ENCODE measurements around the gene HCRTR1. TPM values are rescaled to one million over a fixed set of nuclear protein-coding genes. Genes with fewer than 3 reads are reported as not detected.

HCRTR1 gene
- total and polyA plus RNA-seq, 3 donors from 2014 or later, result 0.19 to 0.31 TPM; not detected in 1

DNA sequence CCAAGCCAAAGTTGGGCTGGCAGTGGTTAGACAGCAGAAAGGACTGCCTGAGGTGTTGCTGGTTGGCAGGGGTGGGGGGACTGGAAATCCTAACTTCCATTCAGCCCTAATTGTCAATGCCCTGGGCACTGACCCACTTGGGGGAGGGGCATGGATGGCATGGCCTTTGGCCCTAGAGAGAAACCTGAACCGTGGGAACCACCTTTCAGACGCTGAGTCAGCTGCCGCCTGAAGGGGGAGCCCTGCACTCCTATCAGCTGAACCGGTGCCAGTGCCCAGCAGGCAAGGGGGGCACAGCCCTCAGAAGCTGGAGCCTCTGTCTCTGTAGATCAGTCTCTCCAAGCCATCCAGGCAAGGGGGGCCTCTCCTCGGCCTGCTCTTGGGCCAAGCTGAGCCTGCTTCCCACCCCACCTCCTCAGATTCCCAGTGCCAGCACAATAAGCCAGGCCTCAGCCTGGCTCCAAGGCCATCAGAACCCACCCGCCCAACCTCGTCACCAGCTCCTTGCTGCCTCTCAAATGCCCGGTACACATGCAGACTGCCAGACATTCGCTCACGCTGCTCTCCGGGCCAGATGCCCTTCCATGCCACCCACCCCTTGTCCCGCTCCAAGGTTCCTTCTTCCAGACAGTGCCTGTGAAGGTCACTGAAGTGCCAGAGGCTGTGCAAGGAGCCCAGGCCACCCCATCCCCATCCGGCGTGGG lies 29.6 kb upstream of the HCRTR1 start:
- H3K27me3 ChIP-seq, result no peaks in the 10 kb centered on the region
- intact Hi-C loops (cut with DNase I; ENCODE audit: low total_unique reads), result no loop called here
- no peaks in the 10 kb centered on the region for H3K36me3 ChIP-seq (ENCODE audit: low read depth, missing control alignments)
- H3K4me1 ChIP-seq, result peaks cover 44% of the 10 kb centered on the region
- 9 to 45% methylated on average over 6 to 14 of the region's 14 CpGs for WGBS, 2 donors
- TF ChIP-seq CTCF (IDR thresholded peaks at IDR 0.05), result peak in 2 of 3 experiments; percentile 16 to 50
- TF ChIP-seq POLR2A (IDR thresholded peaks at IDR 0.05), result no peak
- H3K27ac ChIP-seq, result peak overlapping the region; percentile 63 to 85
- H3K9me3 ChIP-seq, result no peaks in the 10 kb centered on the region
- no peak overlapping the region for H3K4me3 ChIP-seq
- peak; percentile 75 for DNase-seq

DNA sequence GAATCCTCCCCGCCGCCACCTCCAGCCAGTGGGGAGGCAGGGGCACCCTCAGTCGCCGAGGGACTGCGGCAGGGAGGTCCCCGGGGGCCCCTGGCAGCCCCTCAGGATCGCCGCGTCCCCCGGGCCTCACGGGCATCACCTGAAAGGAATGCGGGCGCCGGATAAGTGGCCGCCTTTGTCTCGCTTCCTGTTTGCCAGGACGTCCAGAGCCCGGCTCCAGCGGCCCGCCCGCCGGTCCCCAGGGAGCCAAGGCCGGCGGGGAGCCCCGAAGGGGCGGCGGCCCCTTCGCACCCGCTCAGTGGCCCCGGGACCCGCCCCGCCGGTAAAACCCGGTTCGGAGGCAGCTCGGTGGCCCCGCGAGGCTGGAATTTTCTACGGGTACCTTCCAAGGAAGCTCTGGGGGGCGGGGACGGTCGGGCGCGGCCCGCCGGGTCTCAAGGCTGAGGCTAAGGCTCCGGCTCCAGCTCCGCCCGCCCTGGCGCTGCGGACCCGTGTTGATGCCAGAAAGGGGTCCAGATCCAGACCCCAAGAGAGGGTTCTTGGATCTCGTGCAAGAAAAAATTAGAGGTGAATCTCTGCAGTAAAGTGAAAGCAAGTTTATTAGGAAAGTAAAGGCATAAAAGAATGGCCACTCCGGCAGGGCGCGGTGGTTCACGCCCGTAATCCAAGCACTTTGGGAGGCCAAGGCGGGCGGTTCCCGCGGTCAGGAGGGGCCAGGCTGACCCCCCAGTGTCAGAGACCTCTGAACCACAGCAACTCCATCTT lies 28.6 kb upstream of the HCRTR1 start:
- peak overlapping the region; percentile 47 to 67 for H3K4me3 ChIP-seq
- no peaks in the 10 kb centered on the region for H3K27me3 ChIP-seq
- 6 to 12% methylated on average over 32 to 62 of the region's 62 CpGs for WGBS, 2 donors
- no peaks in the 10 kb centered on the region for H3K9me3 ChIP-seq
- peaks cover 41% of the 10 kb centered on the region for H3K4me1 ChIP-seq
- H3K27ac ChIP-seq, result peak overlapping the region; percentile 63 to 85
- no peaks in the 10 kb centered on the region for H3K36me3 ChIP-seq (ENCODE audit: low read depth, missing control alignments)
- TF ChIP-seq CTCF (IDR thresholded peaks at IDR 0.05) (no peak), POLR2A (IDR thresholded peaks at IDR 0.05) (no peak)
- peak; percentile 42 for DNase-seq
- intact Hi-C loops (cut with DNase I; ENCODE audit: low total_unique reads), result no loop called here

DNA sequence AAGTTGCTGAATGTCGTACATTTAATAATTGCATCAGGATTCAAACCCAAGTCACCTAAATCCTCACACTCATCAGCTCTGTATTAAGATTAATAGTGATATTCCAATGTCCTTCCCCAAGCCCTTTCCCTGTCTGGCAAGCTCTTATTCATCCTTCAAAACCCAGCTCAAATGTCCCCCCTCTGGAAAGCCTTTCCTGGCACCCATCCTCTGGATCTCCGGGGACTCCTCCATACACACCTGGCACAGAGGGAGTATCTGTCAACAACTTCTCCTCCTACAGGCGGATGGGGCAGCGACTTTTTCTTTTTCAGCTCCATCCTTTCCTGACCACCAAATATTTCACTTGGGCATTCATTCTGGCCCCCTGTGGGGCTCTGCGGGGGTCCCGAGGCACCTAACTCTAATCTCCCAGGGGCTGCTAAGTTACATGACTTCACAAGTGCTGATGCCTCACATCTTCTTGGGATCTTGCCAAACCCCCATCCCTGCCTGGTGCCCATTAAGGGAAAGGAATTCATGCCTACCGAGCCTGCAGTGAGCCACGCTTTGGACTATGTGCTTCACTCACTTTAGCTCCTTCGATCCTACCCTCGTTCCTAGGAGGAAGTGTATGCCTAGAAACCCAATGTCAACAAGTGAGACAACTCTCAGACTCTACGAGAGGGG lies 25.9 kb upstream of the HCRTR1 start:
- intact Hi-C loops (cut with DNase I; ENCODE audit: low total_unique reads), result no loop called here
- WGBS, 2 donors, result 80 to 84% methylated on average over 11 of the region's 11 CpGs

DNA sequence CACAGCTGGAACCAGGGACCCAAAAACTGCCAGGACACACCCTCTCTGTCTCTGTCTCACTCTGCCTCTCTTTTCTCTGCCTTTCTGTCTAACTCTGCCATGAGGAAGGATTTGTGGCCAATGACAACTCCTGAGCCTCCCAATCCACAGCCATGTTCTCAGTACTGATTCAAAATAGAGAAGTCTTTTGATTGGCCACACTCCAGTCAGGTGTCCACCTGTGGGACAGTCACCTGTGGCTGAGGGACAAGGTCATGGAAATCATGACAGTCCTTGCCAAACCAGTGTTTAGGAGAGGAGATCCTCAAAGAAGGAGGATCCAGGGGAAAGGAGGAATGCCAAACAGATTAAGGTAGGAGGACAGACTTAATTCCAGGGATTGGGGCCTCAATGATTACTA lies 25.4 kb upstream of the HCRTR1 start:
- TF ChIP-seq POLR2A (IDR thresholded peaks at IDR 0.05), result no peak
- TF ChIP-seq CTCF (IDR thresholded peaks at IDR 0.05), result no peak
- Histone ChIP-seq H3K4me1 (peaks cover 16% of the 10 kb centered on the region), H3K36me3 (ENCODE audit: low read depth, missing control alignments) (no peaks in the 10 kb centered on the region), H3K27me3 (no peaks in the 10 kb centered on the region), H3K27ac (no peak overlapping the region), H3K9me3 (no peaks in the 10 kb centered on the region), H3K4me3 (no peak overlapping the region)
- no peak for DNase-seq
- intact Hi-C loops (cut with DNase I; ENCODE audit: low total_unique reads), result no loop called here

More for the DNA sequence above, 25.9 kb upstream of the HCRTR1 start:
- Histone ChIP-seq H3K36me3 (ENCODE audit: low read depth, missing control alignments) (no peaks in the 10 kb centered on the region), H3K27me3 (no peaks in the 10 kb centered on the region), H3K4me3 (no peak overlapping the region), H3K27ac (no peak overlapping the region), H3K4me1 (peaks cover 16% of the 10 kb centered on the region), H3K9me3 (no peaks in the 10 kb centered on the region)
- TF ChIP-seq POLR2A (IDR thresholded peaks at IDR 0.05) (no peak), CTCF (IDR thresholded peaks at IDR 0.05) (no peak)
- no peak for DNase-seq
